ENCODE data around the gene FOXO6. TPM values are rescaled to one million over a fixed set of nuclear protein-coding genes. Genes with fewer than 3 reads are reported as not detected.

The FOXO6 gene
- total and polyA plus RNA-seq, 2 donors (not counting 1 experiment from before 2014, with no cell fraction given), result under 0.01 TPM; not detected in 1

DNA sequence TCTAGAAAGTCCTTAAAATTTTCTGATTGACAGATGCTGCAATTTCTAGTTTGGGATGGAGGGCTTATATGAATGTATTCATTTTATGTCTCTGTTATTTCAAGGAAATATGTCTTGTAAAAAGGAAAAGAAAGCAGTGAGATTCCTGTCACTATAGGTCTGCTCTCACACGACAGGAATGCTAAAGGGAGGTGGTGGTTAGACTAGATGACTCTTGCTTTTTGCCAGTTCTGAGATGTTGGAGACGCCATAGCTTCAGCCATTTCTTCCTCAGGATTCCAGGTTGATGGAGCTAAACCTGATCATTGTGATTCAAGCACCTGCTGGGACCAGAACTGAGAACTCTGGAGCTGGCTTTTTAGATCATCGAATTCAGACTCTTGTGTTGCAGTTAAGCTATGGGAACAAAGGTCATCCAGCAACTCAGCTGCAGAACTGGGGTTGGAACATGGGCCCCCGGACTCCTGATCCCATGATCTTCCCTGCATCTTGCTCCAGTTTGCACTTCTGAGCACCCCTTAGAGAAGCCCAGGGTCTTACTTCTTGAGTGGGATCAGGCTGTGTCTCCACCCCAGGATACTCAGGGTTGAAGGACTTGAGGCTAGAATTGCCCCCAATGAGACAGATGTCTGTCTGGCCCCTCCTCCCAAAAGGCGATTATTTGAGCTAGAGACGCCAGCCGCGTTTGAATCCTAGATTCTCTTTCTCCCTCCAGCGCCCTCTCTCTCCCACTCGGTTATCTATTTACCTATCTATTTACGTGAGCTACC lies 46.7 kb upstream of the FOXO6 start:
- TF ChIP-seq, protein P1, sequence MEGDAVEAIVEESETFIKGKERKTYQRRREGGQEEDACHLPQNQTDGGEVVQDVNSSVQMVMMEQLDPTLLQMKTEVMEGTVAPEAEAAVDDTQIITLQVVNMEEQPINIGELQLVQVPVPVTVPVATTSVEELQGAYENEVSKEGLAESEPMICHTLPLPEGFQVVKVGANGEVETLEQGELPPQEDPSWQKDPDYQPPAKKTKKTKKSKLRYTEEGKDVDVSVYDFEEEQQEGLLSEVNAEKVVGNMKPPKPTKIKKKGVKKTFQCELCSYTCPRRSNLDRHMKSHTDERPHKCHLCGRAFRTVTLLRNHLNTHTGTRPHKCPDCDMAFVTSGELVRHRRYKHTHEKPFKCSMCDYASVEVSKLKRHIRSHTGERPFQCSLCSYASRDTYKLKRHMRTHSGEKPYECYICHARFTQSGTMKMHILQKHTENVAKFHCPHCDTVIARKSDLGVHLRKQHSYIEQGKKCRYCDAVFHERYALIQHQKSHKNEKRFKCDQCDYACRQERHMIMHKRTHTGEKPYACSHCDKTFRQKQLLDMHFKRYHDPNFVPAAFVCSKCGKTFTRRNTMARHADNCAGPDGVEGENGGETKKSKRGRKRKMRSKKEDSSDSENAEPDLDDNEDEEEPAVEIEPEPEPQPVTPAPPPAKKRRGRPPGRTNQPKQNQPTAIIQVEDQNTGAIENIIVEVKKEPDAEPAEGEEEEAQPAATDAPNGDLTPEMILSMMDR (conservative IDR thresholded peaks at IDR 0.05 in 1 of 2, IDR thresholded peaks at IDR 0.05 in 1 of 2; ENCODE audit: low read depth in 1 of 2, low read length in 2 of 2), result no peak
- TF ChIP-seq EZH2 (IDR thresholded peaks at IDR 0.05; ENCODE audit: low read length, missing control alignments), result no peak
- no peak overlapping the region for H3K4me3 ChIP-seq (replicated peaks in 1 of 4; ENCODE audit: control extremely low read depth in 1 of 4, insufficient read depth in 1 of 4, low read depth in 3 of 4, low read length in 4 of 4)
- H3K9ac ChIP-seq (ENCODE audit: insufficient read depth, low read length), result no peak overlapping the region
- H4K20me1 ChIP-seq (ENCODE audit: control insufficient read depth, extremely low read depth, insufficient read depth, low read length), result no peaks in the 10 kb centered on the region
- DNase-seq (ENCODE audit: low read depth in 2 of 2), result peak in 1 of 2 donors; percentile 54
- H3K4me1 ChIP-seq (ENCODE audit: control insufficient read depth, extremely low read depth, insufficient read depth, low read length), result no peaks in the 10 kb centered on the region
- no peak overlapping the region for H2AFZ ChIP-seq (ENCODE audit: low read length)
- H3K79me2 ChIP-seq (ENCODE audit: control insufficient read depth, insufficient read depth, low read length), result no peaks in the 10 kb centered on the region
- no peaks in the 10 kb centered on the region for H3K27me3 ChIP-seq (ENCODE audit: control insufficient read depth, insufficient read depth, low read length)
- H3K36me3 ChIP-seq (ENCODE audit: control insufficient read depth, insufficient read depth, low read length), result no peaks in the 10 kb centered on the region
- no peak overlapping the region for H3K4me2 ChIP-seq (ENCODE audit: extremely low read depth, insufficient read depth, low read length)
- H3K9me3 ChIP-seq (ENCODE audit: control insufficient read depth, insufficient read depth, low read depth, low read length), result no peaks in the 10 kb centered on the region
- H3K27ac ChIP-seq (ENCODE audit: insufficient read depth, low read length), result no peak overlapping the region

DNA sequence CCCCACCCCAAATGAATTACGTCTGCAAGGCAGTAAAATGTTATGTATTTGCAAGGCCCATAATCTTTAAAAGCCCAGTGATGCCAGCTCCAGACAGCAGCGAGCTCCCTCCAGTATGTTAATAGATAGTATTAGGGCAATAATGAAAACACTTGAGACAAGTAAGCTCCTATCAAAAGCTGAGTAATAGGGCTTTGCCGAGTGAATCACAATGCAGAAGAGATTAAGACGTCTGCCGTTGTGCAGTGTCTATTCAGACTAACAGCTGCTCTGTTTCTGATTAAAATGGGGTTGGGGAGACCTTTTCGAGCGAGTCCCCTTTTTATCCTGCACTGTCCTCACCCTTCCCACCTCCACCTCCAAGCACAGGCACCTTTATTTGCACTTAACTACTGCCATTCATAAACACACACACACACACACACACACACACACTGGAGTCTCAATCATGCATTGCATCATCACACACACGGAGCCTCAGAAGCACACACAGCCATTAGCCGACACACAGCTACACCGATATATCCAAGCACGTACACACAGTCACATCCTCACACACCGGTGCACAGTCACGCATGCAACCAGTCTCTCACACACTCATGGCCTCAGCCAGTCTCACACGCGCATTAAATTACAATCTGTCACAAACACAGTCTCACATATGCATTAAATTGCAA lies 46.0 kb upstream of the FOXO6 start:
- no peaks in the 10 kb centered on the region for H3K36me3 ChIP-seq (ENCODE audit: control insufficient read depth, insufficient read depth, low read length)
- no peaks in the 10 kb centered on the region for H3K9me3 ChIP-seq (ENCODE audit: control insufficient read depth, insufficient read depth, low read depth, low read length)
- H3K9ac ChIP-seq (ENCODE audit: insufficient read depth, low read length), result no peak overlapping the region
- DNase-seq (ENCODE audit: low read depth in 2 of 2), result peak; percentile 31 to 75
- H3K79me2 ChIP-seq (ENCODE audit: control insufficient read depth, insufficient read depth, low read length), result no peaks in the 10 kb centered on the region
- no peaks in the 10 kb centered on the region for H3K4me1 ChIP-seq (ENCODE audit: control insufficient read depth, extremely low read depth, insufficient read depth, low read length)
- no peaks in the 10 kb centered on the region for H4K20me1 ChIP-seq (ENCODE audit: control insufficient read depth, extremely low read depth, insufficient read depth, low read length)
- no peaks in the 10 kb centered on the region for H3K27me3 ChIP-seq (ENCODE audit: control insufficient read depth, insufficient read depth, low read length)
- H3K4me3 ChIP-seq (replicated peaks in 1 of 4; ENCODE audit: control extremely low read depth in 1 of 4, insufficient read depth in 1 of 4, low read depth in 3 of 4, low read length in 4 of 4), result no peak overlapping the region
- H2AFZ ChIP-seq (ENCODE audit: low read length), result no peak overlapping the region
- TF ChIP-seq, protein P1 (conservative IDR thresholded peaks at IDR 0.05 in 1 of 2, IDR thresholded peaks at IDR 0.05 in 1 of 2; ENCODE audit: low read depth in 1 of 2, low read length in 2 of 2), result no peak
- TF ChIP-seq EZH2 (IDR thresholded peaks at IDR 0.05; ENCODE audit: low read length, missing control alignments), result no peak
- no peak overlapping the region for H3K4me2 ChIP-seq (ENCODE audit: extremely low read depth, insufficient read depth, low read length)
- no peak overlapping the region for H3K27ac ChIP-seq (ENCODE audit: insufficient read depth, low read length)

DNA sequence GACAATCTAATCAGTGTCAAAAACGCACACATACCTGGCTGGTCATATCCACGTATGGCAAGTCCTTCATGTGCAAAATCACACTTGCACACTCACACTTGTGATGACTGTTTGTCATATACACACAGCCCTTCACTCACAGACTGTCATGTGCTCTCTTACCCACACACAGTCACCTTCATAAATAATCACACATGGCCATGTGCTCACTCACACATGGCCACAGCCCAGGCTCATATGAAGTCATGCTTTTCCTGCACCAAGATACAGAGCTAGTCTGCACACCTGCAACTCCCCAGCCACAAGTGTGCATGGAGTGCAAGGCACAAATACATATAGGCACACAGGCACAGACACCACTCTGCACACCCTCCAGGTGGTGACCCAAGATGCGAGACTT lies 45.4 kb upstream of the FOXO6 start:
- H3K36me3 ChIP-seq (ENCODE audit: control insufficient read depth, insufficient read depth, low read length), result no peaks in the 10 kb centered on the region
- no peaks in the 10 kb centered on the region for H3K4me1 ChIP-seq (ENCODE audit: control insufficient read depth, extremely low read depth, insufficient read depth, low read length)
- H3K27ac ChIP-seq (ENCODE audit: insufficient read depth, low read length), result no peak overlapping the region
- DNase-seq (ENCODE audit: low read depth in 2 of 2), result no peak
- no peaks in the 10 kb centered on the region for H4K20me1 ChIP-seq (ENCODE audit: control insufficient read depth, extremely low read depth, insufficient read depth, low read length)
- TF ChIP-seq EZH2 (IDR thresholded peaks at IDR 0.05; ENCODE audit: low read length, missing control alignments), result no peak
- TF ChIP-seq, protein P1 (conservative IDR thresholded peaks at IDR 0.05 in 1 of 2, IDR thresholded peaks at IDR 0.05 in 1 of 2; ENCODE audit: low read depth in 1 of 2, low read length in 2 of 2), result no peak
- H3K27me3 ChIP-seq (ENCODE audit: control insufficient read depth, insufficient read depth, low read length), result no peaks in the 10 kb centered on the region
- no peak overlapping the region for H3K4me2 ChIP-seq (ENCODE audit: extremely low read depth, insufficient read depth, low read length)
- no peak overlapping the region for H3K4me3 ChIP-seq (replicated peaks in 1 of 4; ENCODE audit: control extremely low read depth in 1 of 4, insufficient read depth in 1 of 4, low read depth in 3 of 4, low read length in 4 of 4)
- no peaks in the 10 kb centered on the region for H3K79me2 ChIP-seq (ENCODE audit: control insufficient read depth, insufficient read depth, low read length)
- H2AFZ ChIP-seq (ENCODE audit: low read length), result no peak overlapping the region
- no peak overlapping the region for H3K9ac ChIP-seq (ENCODE audit: insufficient read depth, low read length)
- no peaks in the 10 kb centered on the region for H3K9me3 ChIP-seq (ENCODE audit: control insufficient read depth, insufficient read depth, low read depth, low read length)

Data from fibroblast of lung (primary cell).